HG03060 (cell line): ENCODE data around the gene ALOX15B.

Experiments used
- ATAC-seq: cut with Tn5 transposase; IDR thresholded peaks from one replicate; pipeline ENCODE4 v1.9.1; 2021; ENCODE audit warnings: low read depth, moderate number of reproducible peaks; ENCODE audit not compliant: unreplicated experiment

ALOX15B gene, protein sequence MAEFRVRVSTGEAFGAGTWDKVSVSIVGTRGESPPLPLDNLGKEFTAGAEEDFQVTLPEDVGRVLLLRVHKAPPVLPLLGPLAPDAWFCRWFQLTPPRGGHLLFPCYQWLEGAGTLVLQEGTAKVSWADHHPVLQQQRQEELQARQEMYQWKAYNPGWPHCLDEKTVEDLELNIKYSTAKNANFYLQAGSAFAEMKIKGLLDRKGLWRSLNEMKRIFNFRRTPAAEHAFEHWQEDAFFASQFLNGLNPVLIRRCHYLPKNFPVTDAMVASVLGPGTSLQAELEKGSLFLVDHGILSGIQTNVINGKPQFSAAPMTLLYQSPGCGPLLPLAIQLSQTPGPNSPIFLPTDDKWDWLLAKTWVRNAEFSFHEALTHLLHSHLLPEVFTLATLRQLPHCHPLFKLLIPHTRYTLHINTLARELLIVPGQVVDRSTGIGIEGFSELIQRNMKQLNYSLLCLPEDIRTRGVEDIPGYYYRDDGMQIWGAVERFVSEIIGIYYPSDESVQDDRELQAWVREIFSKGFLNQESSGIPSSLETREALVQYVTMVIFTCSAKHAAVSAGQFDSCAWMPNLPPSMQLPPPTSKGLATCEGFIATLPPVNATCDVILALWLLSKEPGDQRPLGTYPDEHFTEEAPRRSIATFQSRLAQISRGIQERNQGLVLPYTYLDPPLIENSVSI

GRCh38 chr17:8038954-8039610, at the start of gene ALOX15B:
TSS of gene ALOX15B (plus strand) at chr17:8039059. CDS start at chr17:8039156, 97 bp downstream.
- ATAC-seq, result no peak

DNA sequence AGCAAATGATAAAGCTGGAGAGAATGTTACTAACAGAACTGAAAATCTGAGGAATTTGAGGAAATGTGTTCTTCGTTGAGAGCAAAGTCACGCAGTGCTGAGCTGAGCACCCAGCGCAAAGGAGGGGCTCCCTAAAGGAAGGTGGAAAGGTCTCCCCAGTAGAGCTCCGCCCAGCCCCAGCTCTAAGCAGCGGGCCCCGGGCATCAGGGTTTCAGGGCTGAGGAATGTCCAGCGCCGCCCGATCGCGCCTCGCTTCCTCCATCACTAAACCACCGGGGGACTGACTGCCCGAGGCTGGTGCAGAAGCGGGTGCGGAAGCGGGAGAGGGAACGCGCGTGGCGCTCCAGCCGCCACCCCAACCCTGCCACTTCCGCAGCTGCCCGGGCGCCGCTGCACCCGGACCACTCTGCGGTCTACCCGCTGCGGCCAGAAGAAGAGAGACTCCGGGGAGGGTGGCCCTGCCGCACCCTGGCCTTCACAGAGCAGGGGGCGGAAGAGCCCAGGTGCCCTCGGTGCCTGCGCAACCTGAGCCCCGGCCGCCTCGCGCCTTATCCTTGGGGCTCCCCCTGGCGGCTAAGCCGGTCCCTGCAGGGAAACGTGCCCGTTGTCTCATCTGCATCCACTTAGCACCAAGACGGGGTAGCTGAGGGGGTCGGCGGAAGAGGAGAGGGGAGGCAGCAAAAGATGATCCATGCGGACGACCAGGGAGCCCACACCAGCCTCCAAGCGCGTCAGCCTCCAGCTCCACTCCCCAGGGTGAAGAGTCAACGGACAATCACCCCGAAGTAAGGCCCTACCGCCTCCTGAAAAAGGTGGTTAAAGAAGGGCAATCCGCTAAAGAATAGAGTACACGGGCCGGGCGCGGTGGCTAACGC, 48.8 kb upstream of the ALOX15B start:
- no peak for ATAC-seq

GRCh38 chr17:7992516-7992915, 46.3 kb upstream of the ALOX15B start:
- ATAC-seq, result no peak

DNA sequence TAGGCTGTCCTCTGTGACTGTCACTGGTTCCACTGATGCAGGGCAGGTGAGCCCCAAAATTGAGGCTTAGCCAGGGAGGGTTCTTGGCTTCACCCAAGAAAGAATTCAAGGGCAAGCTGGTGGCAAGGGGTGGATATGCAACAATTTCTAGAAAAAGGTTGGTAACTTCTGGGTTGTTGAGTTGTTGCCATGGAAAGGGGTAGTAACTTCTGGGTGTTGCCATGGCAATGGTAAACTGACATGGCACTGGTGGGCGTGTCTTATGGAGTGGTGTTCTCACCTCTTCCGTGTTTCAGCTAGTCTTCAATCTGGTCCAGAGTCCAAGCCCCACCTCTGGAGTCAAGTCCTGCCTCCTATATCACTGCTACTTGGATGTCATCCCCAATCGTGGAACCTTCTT, 45.9 kb upstream of the ALOX15B start:
- ATAC-seq, result no peak

- no peak for ATAC-seq
Observed at GRCh38 chr17:7993972-7994589, 44.8 kb upstream of the ALOX15B start.

DNA sequence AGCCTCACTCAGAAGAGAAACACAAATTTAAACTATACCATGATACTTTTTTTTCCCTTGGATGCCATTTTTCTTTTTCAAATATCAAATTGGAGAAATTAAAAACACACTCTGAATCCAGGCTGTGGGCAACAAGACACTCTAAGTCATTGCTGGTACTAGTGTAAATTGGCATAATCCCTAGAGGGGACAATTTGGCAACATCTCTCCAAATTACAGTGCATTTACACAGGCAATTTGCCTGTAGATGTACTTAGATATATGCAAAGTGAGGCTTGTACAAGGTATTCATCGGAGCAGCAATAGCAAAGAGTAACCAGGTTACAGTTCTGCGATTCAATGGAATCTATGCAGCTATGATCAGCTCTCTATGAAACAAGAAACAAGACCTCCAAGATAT, 43.1 kb upstream of the ALOX15B start:
- no peak for ATAC-seq

- no peak for ATAC-seq
Observed at GRCh38 chr17:7997186-7997585, 41.7 kb upstream of the ALOX15B start.

GRCh38 chr17:8001976-8002720, 36.7 kb upstream of the ALOX15B start, which contains the start of gene GUCY2D:
TSS of gene GUCY2D (plus strand) at chr17:8002615. CDS start at chr17:8003048, 433 bp downstream.
- ATAC-seq, result no peak

DNA sequence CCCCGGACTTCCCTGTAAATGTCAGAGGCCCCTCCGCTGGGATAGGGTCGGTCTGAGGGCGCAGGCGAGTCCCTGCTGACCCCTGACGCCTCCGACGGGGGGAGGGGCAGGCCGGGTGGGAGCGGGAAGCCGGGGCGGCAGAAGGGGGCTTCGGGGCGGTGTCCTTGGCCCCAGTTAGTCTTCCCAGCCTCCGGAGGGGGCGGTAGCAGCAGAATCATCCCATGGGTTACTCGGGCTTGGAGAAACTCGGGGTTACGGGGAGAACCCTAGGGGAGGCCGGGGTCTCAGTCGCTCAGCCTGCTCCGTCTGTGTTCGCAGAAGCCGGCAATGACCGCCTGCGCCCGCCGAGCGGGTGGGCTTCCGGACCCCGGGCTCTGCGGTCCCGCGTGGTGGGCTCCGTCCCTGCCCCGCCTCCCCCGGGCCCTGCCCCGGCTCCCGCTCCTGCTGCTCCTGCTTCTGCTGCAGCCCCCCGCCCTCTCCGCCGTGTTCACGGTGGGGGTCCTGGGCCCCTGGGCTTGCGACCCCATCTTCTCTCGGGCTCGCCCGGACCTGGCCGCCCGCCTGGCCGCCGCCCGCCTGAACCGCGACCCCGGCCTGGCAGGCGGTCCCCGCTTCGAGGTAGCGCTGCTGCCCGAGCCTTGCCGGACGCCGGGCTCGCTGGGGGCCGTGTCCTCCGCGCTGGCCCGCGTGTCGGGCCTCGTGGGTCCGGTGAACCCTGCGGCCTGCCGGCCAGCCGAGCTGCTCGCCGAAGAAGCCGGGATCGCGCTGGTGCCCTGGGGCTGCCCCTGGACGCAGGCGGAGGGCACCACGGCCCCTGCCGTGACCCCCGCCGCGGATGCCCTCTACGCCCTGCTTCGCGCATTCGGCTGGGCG, 35.9 kb upstream of the ALOX15B start:
- ATAC-seq, result no peak

DNA sequence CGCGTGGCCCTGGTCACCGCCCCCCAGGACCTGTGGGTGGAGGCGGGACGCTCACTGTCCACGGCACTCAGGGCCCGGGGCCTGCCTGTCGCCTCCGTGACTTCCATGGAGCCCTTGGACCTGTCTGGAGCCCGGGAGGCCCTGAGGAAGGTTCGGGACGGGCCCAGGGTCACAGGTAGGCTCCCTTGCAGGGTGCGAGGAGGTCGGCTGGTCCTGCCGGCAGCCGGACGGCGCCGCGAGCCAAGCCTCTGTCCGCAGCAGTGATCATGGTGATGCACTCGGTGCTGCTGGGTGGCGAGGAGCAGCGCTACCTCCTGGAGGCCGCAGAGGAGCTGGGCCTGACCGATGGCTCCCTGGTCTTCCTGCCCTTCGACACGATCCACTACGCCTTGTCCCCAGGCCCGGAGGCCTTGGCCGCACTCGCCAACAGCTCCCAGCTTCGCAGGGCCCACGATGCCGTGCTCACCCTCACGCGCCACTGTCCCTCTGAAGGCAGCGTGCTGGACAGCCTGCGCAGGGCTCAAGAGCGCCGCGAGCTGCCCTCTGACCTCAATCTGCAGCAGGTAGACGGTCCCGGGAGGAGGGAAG, 35.2 kb upstream of the ALOX15B start:
- no peak for ATAC-seq

GRCh38 chr17:8004899-8005298, 34.0 kb upstream of the ALOX15B start:
- no peak for ATAC-seq

DNA sequence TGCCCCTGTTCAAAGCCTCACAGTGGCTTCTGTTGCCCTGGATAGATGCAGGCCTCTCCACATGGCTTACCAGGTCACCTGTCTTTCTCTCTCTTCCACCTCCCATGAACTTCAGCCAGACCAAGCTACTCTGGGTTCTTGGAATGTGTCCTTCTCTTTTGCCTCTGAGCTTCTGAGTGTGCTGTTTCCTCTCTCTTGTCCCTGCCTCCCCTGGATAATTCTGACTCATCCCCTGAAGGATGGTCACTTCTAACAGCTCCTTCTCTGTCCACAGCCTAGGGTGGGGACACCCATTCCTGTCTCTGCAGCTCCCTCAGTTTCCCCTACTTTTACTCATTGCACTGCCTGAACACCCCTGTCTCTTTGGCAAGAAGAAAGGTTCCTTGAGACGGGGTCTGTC, 33.5 kb upstream of the ALOX15B start:
- no peak for ATAC-seq

DNA sequence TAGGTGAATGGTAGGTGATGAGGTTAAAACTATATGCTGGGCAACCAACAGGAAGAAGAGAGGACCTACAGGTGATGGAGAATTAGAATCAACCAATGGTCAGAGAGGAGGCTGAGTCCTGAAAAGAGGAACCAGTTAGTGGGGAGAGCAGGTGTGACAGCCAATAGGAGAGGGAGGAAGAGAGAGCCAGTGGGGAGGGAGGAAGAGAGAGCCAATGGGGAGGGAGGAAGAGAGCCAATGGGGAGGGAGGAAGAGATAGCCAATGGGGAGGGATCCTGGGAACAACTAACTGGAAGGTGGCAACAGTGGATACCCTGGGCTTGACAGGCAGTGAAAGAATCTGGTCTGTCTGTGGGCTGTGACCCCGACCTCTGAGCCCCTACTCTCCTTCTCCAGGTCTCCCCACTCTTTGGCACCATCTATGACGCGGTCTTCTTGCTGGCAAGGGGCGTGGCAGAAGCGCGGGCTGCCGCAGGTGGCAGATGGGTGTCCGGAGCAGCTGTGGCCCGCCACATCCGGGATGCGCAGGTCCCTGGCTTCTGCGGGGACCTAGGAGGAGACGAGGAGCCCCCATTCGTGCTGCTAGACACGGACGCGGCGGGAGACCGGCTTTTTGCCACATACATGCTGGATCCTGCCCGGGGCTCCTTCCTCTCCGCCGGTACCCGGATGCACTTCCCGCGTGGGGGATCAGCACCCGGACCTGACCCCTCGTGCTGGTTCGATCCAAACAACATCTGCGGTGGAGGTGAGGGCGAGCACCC, 32.7 kb upstream of the ALOX15B start:
- ATAC-seq, result no peak

DNA sequence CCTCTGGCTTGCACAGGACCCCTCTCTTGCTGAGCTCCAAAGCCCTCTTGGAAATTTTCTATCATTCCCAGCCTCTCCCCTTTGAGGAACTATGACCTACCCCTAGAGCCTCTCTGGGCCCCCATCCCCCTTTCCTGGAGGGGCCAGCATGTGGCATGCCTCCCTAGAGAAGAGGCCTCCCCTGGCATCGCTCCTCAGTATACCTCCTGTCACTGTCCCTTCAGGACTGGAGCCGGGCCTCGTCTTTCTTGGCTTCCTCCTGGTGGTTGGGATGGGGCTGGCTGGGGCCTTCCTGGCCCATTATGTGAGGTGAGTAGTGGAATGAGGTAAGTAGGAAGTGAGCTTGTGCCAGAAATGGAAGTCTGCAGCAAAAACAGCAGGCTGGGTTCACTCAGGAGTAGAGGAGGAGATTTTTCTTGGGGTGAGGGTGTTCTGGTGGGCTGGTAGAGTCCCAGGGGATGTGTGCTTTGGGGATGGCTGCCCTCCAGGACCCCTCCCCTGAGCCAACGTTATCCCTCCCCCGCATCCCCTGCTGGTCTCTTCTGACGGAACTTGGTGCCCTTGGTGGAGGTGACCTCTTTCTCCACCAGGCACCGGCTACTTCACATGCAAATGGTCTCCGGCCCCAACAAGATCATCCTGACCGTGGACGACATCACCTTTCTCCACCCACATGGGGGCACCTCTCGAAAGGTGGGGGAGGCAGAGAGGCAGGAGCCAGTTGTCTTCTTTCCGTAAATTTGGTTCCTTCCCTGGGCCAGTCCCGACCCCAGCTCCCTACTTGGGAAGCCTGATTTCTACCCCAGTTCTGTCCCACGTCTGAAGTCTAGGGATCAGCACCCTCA, 31.8 kb upstream of the ALOX15B start:
- no peak for ATAC-seq

DNA sequence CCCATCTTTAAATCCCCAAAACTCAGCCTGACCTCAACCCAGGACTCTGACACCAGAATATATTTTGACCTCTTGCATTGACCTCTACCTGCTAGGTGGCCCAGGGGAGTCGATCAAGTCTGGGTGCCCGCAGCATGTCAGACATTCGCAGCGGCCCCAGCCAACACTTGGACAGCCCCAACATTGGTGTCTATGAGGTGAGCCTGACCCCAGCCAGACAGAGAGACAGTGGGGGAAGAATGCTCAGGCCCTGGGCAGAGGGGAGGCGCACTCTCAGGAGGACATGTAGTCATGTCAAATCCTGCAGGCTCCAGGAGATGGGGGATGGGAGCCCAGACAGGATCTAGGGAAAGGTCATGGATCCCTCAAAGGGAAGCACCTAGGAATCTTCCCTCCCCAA, 31.0 kb upstream of the ALOX15B start:
- ATAC-seq, result no peak

- no peak for ATAC-seq
Observed at GRCh38 chr17:8012045-8012580, 26.7 kb upstream of the ALOX15B start.
